Activated T-helper 2 cell treated with anti-CD3 and anti-CD28 coated beads, Interferon-gamma antibody, Interleukin-2, Interleukin-4, amounts not matched to agents 10 μg/mL and 5 μg/mL and 100 μg/mL, durations not matched to agents 14 hours and 24 hours and 36 hours (primary cell): ENCODE measurements around the gene PPP4R1. TPM values are rescaled to one million over a fixed set of nuclear protein-coding genes. Genes with fewer than 3 reads are reported as not detected.

Experiments
- DNase-seq: peaks from one replicate; pipeline ENCODE4 v3.0.0; 2021; ENCODE audit warnings: low spot score
- H3K27ac Mint-ChIP-seq: one replicate; pipeline ENCODE4 v1.8.0; 2021; ENCODE audit warnings: mixed read lengths
- H3K27me3 Mint-ChIP-seq: one replicate; pipeline ENCODE4 v1.8.0; 2021; ENCODE audit warnings: low read depth, mixed read lengths
- H3K36me3 Mint-ChIP-seq: one replicate; pipeline ENCODE4 v1.8.0; 2021; ENCODE audit warnings: low read depth, mixed read lengths
- H3K4me1 Mint-ChIP-seq: one replicate; pipeline ENCODE4 v1.8.0; 2021; ENCODE audit warnings: low read depth, mixed read lengths
- H3K4me3 Mint-ChIP-seq: one replicate; pipeline ENCODE4 v1.8.0; 2021; ENCODE audit warnings: low read depth, mild to moderate bottlenecking, moderate library complexity, mixed read lengths
- H3K9me3 Mint-ChIP-seq: one replicate; pipeline ENCODE4 v1.8.0; 2021; ENCODE audit warnings: mixed read lengths
- intact Hi-C: fragments of 100-400 bp; cut with micrococcal nuclease; formaldehyde crosslinking; loops from one replicate; pipeline ENCODE4 v1.15.1; 2023
- total RNA-seq: library from RNA; stranded (reverse); gene quantifications from 2 replicates; pipeline ENCODE4 v1.2.3, GENCODE V29; 2022

PPP4R1 gene
- total RNA-seq, 1 donor from 2014 or later, result 44.3 TPM

DNA sequence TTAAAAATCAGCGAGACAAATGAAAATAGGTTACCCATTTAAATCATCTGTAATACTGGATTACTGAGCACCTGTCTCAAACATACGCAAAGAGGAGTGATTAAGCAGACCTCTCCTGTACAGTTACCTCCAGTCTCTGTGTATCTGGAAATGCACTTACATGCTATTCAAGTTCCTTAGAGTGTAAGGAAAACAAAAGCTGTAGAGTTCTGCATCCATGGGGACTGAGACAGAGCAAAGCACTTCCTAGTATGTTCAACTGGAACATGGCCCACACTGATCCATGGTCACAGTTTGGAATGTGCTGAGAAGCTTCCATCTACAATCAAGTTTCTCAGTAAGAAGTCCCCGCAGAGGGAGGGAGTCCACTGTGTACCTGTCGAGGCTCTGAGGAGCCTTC, 63.9 kb downstream of the PPP4R1 start:
- intact Hi-C loops, result no loop called here
- Mint-ChIP-seq H3K4me1 (peaks cover 3% of the 10 kb centered on the region), H3K36me3 (peaks cover 53% of the 10 kb centered on the region), H3K9me3 (peaks cover 5% of the 10 kb centered on the region), H3K4me3 (no peak overlapping the region), H3K27ac (no peak overlapping the region), H3K27me3 (no peaks in the 10 kb centered on the region)
- no peak for DNase-seq

DNA sequence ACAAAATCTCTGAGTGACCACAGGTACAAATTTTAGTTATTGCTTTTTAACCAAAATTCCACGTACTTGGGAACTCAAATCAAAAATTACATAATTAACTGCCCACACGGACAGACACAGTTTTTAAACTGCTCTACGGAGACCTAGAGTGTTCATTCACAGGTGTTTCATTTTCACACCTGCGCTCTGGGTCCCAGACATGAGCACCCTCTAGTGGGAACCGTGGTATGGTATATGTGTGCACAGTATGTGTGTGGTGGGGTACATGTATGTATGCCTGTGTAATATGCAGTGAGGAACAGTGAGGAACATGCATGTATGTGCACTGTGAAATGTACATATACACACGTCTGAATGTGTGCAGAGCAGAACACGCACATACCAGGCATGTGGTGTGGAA, 65.0 kb downstream of the PPP4R1 start:
- Mint-ChIP-seq H3K4me3 (no peak overlapping the region), H3K36me3 (peaks cover 47% of the 10 kb centered on the region), H3K27ac (no peak overlapping the region), H3K9me3 (peaks cover 5% of the 10 kb centered on the region), H3K4me1 (no peaks in the 10 kb centered on the region), H3K27me3 (no peaks in the 10 kb centered on the region)
- intact Hi-C loops, result no loop called here
- no peak for DNase-seq

DNA sequence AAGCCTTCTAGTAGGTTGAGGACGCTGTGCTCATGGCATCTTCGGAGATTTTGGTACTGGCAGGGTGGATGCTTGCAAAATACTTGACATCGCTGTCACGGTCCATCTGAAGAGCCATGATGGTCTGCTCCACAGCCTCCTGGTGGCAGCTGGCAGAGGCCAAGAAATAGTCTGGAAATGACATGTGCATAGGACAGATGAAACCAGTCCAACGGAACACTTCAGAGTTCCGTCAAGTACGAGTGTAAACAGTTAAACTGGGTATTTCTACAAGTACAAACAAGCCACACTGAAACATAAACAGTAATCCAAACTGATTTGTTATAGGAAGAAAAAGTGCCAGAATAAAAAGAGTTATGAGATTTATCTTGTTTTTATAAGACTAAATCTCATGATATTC, 66.6 kb downstream of the PPP4R1 start:
- Mint-ChIP-seq H3K27ac (no peak overlapping the region), H3K4me3 (no peak overlapping the region), H3K36me3 (peaks cover 37% of the 10 kb centered on the region), H3K9me3 (peaks cover 3% of the 10 kb centered on the region), H3K27me3 (no peaks in the 10 kb centered on the region), H3K4me1 (no peaks in the 10 kb centered on the region)
- intact Hi-C loops, result no loop called here
- DNase-seq, result no peak

DNA sequence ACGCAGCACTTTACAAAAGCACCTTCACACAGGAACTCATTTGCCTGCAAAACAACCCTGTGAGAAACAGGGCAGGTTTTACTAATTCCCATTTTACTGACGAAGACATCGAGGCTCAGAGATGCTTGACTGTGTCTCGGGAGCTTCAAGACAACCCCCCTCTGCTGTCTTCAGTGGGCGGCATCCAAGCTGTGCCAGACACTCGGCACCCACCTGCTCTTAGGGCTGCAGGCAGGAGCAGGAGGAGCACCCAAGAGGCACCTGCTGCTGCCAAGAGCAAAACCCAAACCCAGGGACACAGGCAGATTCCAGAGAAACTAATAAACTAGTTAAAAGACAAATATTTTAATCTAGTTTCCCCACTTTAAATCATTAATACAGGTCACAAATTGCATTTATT, 67.9 kb downstream of the PPP4R1 start:
- intact Hi-C loops, result no loop called here
- H3K27ac Mint-ChIP-seq, result no peak overlapping the region
- peaks cover 28% of the 10 kb centered on the region for H3K36me3 Mint-ChIP-seq
- no peaks in the 10 kb centered on the region for H3K4me1 Mint-ChIP-seq
- no peak for DNase-seq
- no peak overlapping the region for H3K4me3 Mint-ChIP-seq
- no peaks in the 10 kb centered on the region for H3K9me3 Mint-ChIP-seq
- H3K27me3 Mint-ChIP-seq, result no peaks in the 10 kb centered on the region

DNA sequence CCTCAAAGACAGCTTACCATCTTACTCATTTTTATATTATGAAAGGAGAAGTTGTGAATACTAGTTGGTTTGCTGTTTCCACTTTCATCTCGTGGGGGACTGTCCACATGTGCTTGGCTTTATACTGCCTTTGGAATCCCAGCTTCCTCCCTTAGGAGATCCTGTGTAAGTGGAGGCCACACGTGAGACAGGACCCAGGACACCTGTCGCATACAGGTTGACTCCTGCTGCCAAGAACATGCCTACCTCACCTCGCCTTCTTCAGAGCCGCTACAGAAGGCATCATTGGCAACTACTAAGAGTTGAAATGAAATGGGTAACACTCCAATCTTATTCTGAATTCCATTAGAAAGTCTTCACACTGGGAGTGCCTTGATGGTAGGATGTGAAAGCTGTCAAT, 69.3 kb downstream of the PPP4R1 start:
- no peak overlapping the region for H3K27ac Mint-ChIP-seq
- peaks cover 21% of the 10 kb centered on the region for H3K36me3 Mint-ChIP-seq
- intact Hi-C loops, result no loop called here
- H3K9me3 Mint-ChIP-seq, result no peaks in the 10 kb centered on the region
- no peaks in the 10 kb centered on the region for H3K27me3 Mint-ChIP-seq
- no peak overlapping the region for H3K4me3 Mint-ChIP-seq
- H3K4me1 Mint-ChIP-seq, result no peaks in the 10 kb centered on the region
- DNase-seq, result no peak

DNA sequence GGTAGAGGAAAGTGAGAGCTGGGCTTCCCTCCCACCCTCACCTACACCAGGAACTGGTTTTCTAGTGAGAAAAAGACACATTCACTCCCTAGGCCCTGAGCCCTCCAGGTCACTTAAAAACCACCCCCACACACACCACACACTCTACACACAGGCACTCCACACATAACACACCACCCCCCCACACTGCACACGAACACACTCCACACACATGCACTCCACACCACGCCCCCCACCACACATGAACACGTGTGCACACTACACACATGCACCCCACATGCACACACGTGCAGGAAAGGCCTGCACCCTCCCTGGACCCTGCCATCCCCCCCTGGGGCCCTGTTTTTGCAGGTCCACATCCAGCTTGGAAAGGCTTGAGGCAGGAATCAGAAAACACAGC, 71.4 kb downstream of the PPP4R1 start:
- H3K36me3 Mint-ChIP-seq, result peaks cover 10% of the 10 kb centered on the region
- no peak overlapping the region for H3K4me3 Mint-ChIP-seq
- no peaks in the 10 kb centered on the region for H3K9me3 Mint-ChIP-seq
- no peaks in the 10 kb centered on the region for H3K27me3 Mint-ChIP-seq
- H3K27ac Mint-ChIP-seq, result no peak overlapping the region
- no peak for DNase-seq
- intact Hi-C loops, result no loop called here
- H3K4me1 Mint-ChIP-seq, result no peaks in the 10 kb centered on the region

DNA sequence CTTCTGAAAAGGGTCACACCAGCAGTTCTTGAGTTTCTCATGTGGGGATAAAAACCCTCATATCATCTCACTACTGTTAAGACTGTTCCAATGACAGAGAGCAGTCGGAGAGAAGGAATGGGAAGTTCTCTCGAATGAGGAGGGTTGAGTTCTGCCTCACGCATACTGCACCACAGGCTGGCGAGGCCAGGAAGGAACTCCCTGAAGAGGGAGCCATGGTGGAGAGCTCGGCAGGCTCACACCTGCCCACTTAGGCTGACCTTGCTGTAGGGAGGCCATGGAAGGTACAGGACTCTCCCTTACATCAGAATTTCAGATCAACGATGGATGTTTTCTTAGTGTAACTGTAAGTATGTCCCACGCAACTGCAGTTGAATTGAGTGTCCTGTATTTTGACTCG, 74.4 kb downstream of the PPP4R1 start:
- no peaks in the 10 kb centered on the region for H3K4me1 Mint-ChIP-seq
- H3K27me3 Mint-ChIP-seq, result no peaks in the 10 kb centered on the region
- intact Hi-C loops, result no loop called here
- no peak overlapping the region for H3K27ac Mint-ChIP-seq
- no peak overlapping the region for H3K4me3 Mint-ChIP-seq
- H3K36me3 Mint-ChIP-seq, result peaks cover 17% of the 10 kb centered on the region
- H3K9me3 Mint-ChIP-seq, result no peaks in the 10 kb centered on the region
- no peak for DNase-seq

DNA sequence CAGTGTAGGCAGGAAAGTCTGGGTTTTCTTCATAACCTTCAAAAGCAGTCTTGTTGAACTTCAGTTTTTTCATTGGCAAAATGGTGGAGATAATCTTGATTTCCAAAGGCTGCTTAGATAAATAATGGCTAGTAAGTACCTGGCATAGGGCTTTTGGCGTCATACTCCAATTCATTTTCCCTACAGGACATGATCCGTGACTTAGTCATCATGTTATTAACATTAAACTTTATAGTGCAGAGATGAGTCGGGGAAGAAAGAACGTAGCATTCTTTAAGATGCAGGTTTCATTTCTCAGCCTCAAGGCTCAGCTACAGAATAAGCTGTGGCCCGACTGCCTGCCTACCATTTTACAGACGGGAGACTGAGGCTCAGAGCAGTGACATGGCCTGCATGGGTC, 75.1 kb downstream of the PPP4R1 start:
- Mint-ChIP-seq H3K36me3 (peaks cover 22% of the 10 kb centered on the region), H3K27ac (no peak overlapping the region), H3K4me1 (no peaks in the 10 kb centered on the region), H3K4me3 (no peak overlapping the region), H3K27me3 (no peaks in the 10 kb centered on the region), H3K9me3 (no peaks in the 10 kb centered on the region)
- DNase-seq, result no peak
- intact Hi-C loops, result no loop called here

DNA sequence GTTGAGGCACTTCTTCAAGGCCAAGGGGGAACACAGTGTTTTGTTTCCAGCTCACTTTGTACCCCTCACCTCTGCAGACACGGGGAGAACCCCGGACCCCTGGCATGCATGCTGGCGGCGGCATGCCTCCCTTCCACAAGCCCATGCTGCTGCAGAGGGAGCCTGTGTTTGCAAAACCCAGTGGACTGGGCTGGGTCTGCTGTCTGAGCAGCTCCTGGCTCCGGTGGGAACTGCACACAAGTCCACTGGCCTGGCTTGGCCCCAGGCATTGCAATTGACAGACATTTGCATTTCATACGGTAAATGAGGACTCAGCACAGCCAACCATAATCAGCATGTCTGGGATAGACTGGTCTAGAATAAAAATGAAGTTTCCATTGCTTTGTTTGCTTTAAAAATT, 76.7 kb downstream of the PPP4R1 start:
- Mint-ChIP-seq H3K27me3 (no peaks in the 10 kb centered on the region), H3K27ac (no peak overlapping the region), H3K4me3 (no peak overlapping the region)

DNA sequence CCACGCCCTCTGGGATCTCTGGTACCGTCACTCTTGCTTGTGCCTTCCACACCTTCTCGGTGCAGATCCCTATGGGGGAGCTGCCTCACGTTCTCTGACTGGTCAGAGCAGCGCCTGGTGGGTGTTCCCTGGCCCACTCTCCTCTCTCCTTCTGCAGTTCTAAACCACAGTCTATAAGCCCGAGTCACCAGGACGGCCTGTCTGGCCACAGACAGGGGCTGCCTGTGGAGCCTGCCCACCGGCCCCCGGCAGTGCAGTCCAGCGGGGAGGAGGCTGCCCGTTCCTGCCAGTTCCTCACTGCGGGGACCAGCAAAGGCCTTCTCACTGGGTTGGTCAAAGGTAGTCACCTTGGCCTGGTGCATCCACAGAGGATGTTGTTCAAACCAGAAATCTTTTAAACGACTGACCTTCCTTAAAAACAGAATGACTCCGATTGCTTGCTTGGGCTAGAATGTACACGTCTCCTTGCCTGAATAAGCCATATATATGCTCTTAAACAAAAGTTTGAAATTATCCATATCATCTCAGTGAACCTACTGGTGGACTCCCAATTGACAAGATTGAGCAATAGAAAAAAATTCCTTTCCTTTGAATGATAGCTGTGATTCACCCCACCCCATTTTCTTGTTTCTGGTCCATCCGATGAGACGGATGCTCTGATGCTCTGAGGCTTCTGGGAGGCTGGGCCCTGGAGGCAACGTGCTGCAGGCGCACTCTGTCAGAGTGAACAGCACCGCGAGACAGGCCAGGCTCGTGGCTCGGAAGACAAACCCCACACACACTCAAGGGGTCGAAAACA, 77.8 kb downstream of the PPP4R1 start:
- DNase-seq, result no peak
- Mint-ChIP-seq H3K27ac (no peak overlapping the region), H3K27me3 (no peaks in the 10 kb centered on the region), H3K36me3 (peaks cover 35% of the 10 kb centered on the region), H3K4me3 (no peak overlapping the region), H3K4me1 (no peaks in the 10 kb centered on the region), H3K9me3 (no peaks in the 10 kb centered on the region)
- intact Hi-C loops, result no loop called here

More for the DNA sequence above, 76.7 kb downstream of the PPP4R1 start:
- intact Hi-C loops, result no loop called here
- no peaks in the 10 kb centered on the region for H3K4me1 Mint-ChIP-seq
- DNase-seq, result no peak
- no peaks in the 10 kb centered on the region for H3K9me3 Mint-ChIP-seq
- peaks cover 28% of the 10 kb centered on the region for H3K36me3 Mint-ChIP-seq

DNA sequence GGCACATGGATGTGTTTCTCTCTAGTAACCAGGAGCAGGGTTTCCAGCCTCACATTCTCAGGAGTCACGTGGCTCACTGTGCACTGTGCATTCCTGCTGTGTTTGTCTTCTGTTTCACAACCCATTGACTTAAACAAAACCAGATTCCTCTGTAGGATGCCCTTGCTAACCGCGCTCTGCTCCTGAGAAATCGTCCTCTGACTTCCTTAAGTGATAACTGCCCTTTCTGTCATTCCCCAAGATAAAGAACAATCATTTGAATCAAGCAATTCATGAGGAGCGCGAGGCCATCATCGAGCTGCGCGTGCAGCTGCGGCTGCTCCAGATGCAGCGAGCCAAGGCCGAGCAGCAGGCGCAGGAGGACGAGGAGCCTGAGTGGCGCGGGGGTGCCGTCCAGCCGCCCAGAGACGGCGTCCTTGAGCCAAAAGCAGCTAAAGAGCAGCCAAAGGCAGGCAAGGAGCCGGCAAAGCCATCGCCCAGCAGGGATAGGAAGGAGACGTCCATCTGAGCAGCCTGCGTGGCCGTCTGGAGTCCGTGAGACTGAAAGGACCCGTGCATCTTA, 78.8 kb downstream of the PPP4R1 start:
- DNase-seq, result no peak
- Mint-ChIP-seq H3K36me3 (peaks cover 44% of the 10 kb centered on the region), H3K4me1 (peaks cover 2% of the 10 kb centered on the region), H3K9me3 (no peaks in the 10 kb centered on the region), H3K27me3 (no peaks in the 10 kb centered on the region), H3K4me3 (no peak overlapping the region), H3K27ac (no peak overlapping the region)
- intact Hi-C loops, result no loop called here

DNA sequence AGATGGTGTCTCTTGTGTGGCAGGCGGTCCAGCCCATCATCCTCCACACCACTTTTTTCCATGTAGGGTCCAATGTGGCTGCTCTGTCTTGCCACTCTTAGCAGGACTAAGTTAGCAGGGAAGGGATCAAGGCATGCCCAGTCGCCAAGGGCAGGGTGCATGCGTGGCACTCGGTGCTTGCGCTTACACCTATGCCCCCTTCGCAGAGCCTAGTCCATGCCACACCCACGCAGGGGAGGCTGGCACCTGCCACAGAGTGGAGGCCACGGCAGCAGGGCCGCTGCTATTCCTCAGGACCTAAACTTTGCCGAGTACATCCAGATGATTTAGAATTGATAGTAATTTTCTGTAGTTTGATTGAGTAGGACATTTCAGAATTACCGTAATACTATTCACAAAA, 79.5 kb downstream of the PPP4R1 start:
- Mint-ChIP-seq H3K27me3 (no peaks in the 10 kb centered on the region), H3K36me3 (peaks cover 51% of the 10 kb centered on the region), H3K4me3 (no peak overlapping the region), H3K27ac (no peak overlapping the region), H3K9me3 (no peaks in the 10 kb centered on the region), H3K4me1 (peaks cover 7% of the 10 kb centered on the region)
- no peak for DNase-seq
- intact Hi-C loops, result no loop called here

DNA sequence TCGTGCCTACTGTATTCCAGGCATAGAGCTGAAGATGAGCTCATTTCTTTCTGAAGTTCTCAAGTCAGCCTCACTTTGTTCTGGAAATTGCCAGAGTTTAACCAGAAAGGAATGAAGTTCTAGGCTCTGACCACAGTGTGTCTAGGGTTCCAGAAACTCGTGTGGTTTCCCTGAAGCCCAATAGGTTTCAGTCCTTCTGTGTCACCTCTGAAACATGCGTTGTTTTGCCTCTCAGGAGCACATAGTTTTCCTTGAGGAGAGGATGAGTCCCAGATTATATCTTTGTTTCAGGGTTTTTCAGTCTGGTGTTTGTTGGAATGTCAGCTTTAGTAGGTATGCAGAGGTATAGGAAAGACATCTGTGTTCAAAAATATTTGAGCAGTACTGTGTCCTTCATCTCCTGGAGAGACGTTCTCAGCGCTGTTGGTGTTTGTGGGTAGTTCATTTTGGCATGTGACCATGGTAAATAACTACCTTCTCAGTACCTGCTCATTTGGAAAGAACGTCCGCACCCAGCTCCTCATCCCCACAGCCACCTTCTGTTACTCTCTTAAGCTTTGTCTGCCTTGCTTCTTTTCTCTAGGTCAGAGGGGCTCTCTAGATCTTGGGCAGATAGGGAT, 82.5 kb downstream of the PPP4R1 start:
- Mint-ChIP-seq H3K27ac (no peak overlapping the region), H3K36me3 (peaks cover 75% of the 10 kb centered on the region), H3K27me3 (no peaks in the 10 kb centered on the region), H3K4me1 (peaks cover 9% of the 10 kb centered on the region), H3K4me3 (no peak overlapping the region), H3K9me3 (peaks cover 18% of the 10 kb centered on the region)
- DNase-seq, result no peak
- intact Hi-C loops, result no loop called here
